IMR-90 (cell line): ENCODE results near the gene SORCS1. TPM values are rescaled to one million over a fixed set of nuclear protein-coding genes. Genes with fewer than 3 reads are reported as not detected.

Experiments
- ATAC-seq: fragments of 200-7000 bp; cut with Tn5 transposase; 2 replicates; pipeline ENCODE4 v1.9.1; 2020; ENCODE audit warnings: low read depth, mild to moderate bottlenecking, moderate library complexity
- BruUV-seq: library from RNA; stranded (reverse); fragments of 400-500 nt; replicated peaks from 2 replicates; lab custom pipeline; 2021; lab: Mats Ljungman, UMichigan
- CTCF ChIA-PET: fragments of 300-600 bp; formaldehyde crosslinking; extraction: SDS; loops from one replicate; lab custom pipeline; 2021; ENCODE audit warnings: antibody characterized with exemption; lab: Yijun Ruan, JAX
- POLR2A ChIA-PET: fragments of 300-600 bp; sonication (Branson Sonifier 250); formaldehyde crosslinking; loops from one replicate; lab custom pipeline; 2022; ENCODE audit warnings: antibody characterized with exemption; ENCODE audit not compliant: unreplicated experiment; lab: Charles Lee
- DNase-seq: peaks from one replicate; pipeline ENCODE4 v3.0.0; 2013
- H2AFZ ChIP-seq: replicated peaks from 2 replicates; pipeline ENCODE3; 2013; ENCODE audit warnings: low read length, mild to moderate bottlenecking; ENCODE audit not compliant: poor library complexity
- H2AK5ac ChIP-seq: 2 replicates; pipeline ENCODE4 v1.6.1; 2013; ENCODE audit warnings: low read depth, low read length, inconsistent platforms
- H2AK9ac ChIP-seq: replicated peaks from 2 replicates; pipeline ENCODE3; 2013; ENCODE audit warnings: mild to moderate bottlenecking, low read depth, low read length, moderate library complexity; ENCODE audit not compliant: poor library complexity
- H2BK120ac ChIP-seq: 2 replicates; pipeline ENCODE4 v1.6.1; 2013; ENCODE audit warnings: low read depth, low read length, inconsistent platforms
- H2BK15ac ChIP-seq: 3 replicates; pipeline ENCODE4 v1.6.1; 2013; ENCODE audit warnings: low read depth, low read length, inconsistent platforms
- H2BK20ac ChIP-seq: 2 replicates; pipeline ENCODE4 v1.6.1; 2013; ENCODE audit warnings: low read depth, mild to moderate bottlenecking, inconsistent platforms, low read length, moderate library complexity
- H2BK5ac ChIP-seq: 2 replicates; pipeline ENCODE4 v1.6.1; 2013; ENCODE audit warnings: mild to moderate bottlenecking, low read depth, low read length, inconsistent platforms; ENCODE audit not compliant: poor library complexity, severe bottlenecking
- H3K14ac ChIP-seq: replicated peaks from 2 replicates; pipeline ENCODE4 v1.6.1; 2013; ENCODE audit warnings: low read depth, low read length, inconsistent platforms
- H3K18ac ChIP-seq: 2 replicates; pipeline ENCODE4 v1.6.1; 2013; ENCODE audit warnings: low read depth, low read length, control low read depth
- H3K23ac ChIP-seq: 2 replicates; pipeline ENCODE4 v1.6.1; 2013; ENCODE audit warnings: low read depth, low read length, inconsistent platforms
- H3K27ac ChIP-seq: 2 replicates; pipeline ENCODE4 v1.5.1; 2013; ENCODE audit warnings: mild to moderate bottlenecking, control low read depth, low read length; ENCODE audit not compliant: insufficient read depth
- H3K27me3 ChIP-seq: 2 replicates; pipeline ENCODE4 v1.6.1; 2013; ENCODE audit warnings: low read length; ENCODE audit not compliant: control insufficient read depth, insufficient read depth
- H3K36me3 ChIP-seq: 2 replicates; pipeline ENCODE4 v1.6.1; 2013; ENCODE audit warnings: low read length, mixed read lengths; ENCODE audit not compliant: control insufficient read depth, insufficient read depth
- H3K4ac ChIP-seq: 2 replicates; pipeline ENCODE4 v1.6.1; 2013; ENCODE audit warnings: low read depth, low read length, inconsistent platforms
- H3K4me1 ChIP-seq: 2 replicates; pipeline ENCODE4 v1.6.1; 2013; ENCODE audit warnings: low read length, mixed read lengths; ENCODE audit not compliant: control insufficient read depth, insufficient read depth
- H3K4me2 ChIP-seq: 2 replicates; pipeline ENCODE4 v1.6.1; 2013; ENCODE audit warnings: low read depth, mild to moderate bottlenecking, control low read depth, low read length, moderate library complexity
- H3K4me3 ChIP-seq: 2 replicates; pipeline ENCODE4 v1.5.1; 2013; ENCODE audit warnings: low read depth, mild to moderate bottlenecking, control low read depth, low read length, moderate library complexity; ENCODE audit not compliant: insufficient read depth
- H3K56ac ChIP-seq: 2 replicates; pipeline ENCODE4 v1.6.1; 2013; ENCODE audit warnings: low read length, inconsistent platforms; ENCODE audit not compliant: insufficient read depth; ENCODE audit errors: extremely low read depth
- H3K79me1 ChIP-seq, 2 experiments: 2 replicates each; pipeline ENCODE4 v1.6.1; 2013; ENCODE audit warnings: low read length in 2 of 2, inconsistent platforms in 1 of 2, low read depth in 1 of 2
- H3K9ac ChIP-seq: 2 replicates; pipeline ENCODE4 v1.6.1; 2013; ENCODE audit warnings: low read depth, low read length, control low read depth
- H3K9me1 ChIP-seq: 2 replicates; pipeline ENCODE4 v1.6.1; 2013; ENCODE audit warnings: low read length, inconsistent platforms; ENCODE audit not compliant: insufficient read depth
- H3K9me3 ChIP-seq: 2 replicates; pipeline ENCODE4 v1.6.1; 2013; ENCODE audit warnings: low read length; ENCODE audit not compliant: control insufficient read depth, insufficient read depth
- H4K20me1 ChIP-seq: 2 replicates; pipeline ENCODE4 v1.6.1; 2013; ENCODE audit warnings: low read length, inconsistent platforms; ENCODE audit not compliant: insufficient read depth
- H4K5ac ChIP-seq: 2 replicates; pipeline ENCODE4 v1.6.1; 2013; ENCODE audit warnings: mild to moderate bottlenecking, low read depth, low read length, control low read depth
- H4K8ac ChIP-seq, 2 experiments: 2 replicates each; pipeline ENCODE4 v1.6.1; 2013; ENCODE audit warnings: low read depth in 2 of 2, low read length in 2 of 2, control low read depth in 1 of 2, inconsistent platforms in 1 of 2
- H4K91ac ChIP-seq: 2 replicates; pipeline ENCODE4 v1.6.1; 2013; ENCODE audit warnings: low read depth, low read length, inconsistent platforms; ENCODE audit not compliant: insufficient read depth
- BHLHE40 ChIP-seq: fragments of 150-350 bp; IDR thresholded peaks from 2 replicates; pipeline ENCODE4 v1.6.1; 2016; ENCODE audit warnings: mild to moderate bottlenecking, low read depth, low read length
- CEBPB ChIP-seq: IDR thresholded peaks from 2 replicates; pipeline ENCODE4 v1.6.1; 2012; ENCODE audit warnings: low read depth, low read length, improper control_type of control experiment
- CHD1 ChIP-seq: IDR thresholded peaks from 2 replicates; pipeline ENCODE4 v1.6.1; 2012; ENCODE audit warnings: low read depth, low read length, improper control_type of control experiment
- FOS ChIP-seq: fragments of 150-350 bp; IDR thresholded peaks from 2 replicates; pipeline ENCODE4 v1.6.1; 2016; ENCODE audit warnings: low read depth, low read length
- MAFK ChIP-seq: IDR thresholded peaks from 2 replicates; pipeline ENCODE4 v1.6.1; 2012; ENCODE audit warnings: low read depth, low read length, improper control_type of control experiment
- MAZ ChIP-seq: IDR thresholded peaks from 2 replicates; pipeline ENCODE4 v1.6.1; 2012; ENCODE audit warnings: low read depth, mild to moderate bottlenecking, low read length, improper control_type of control experiment, moderate library complexity, borderline replicate concordance
- MXI1 ChIP-seq: IDR thresholded peaks from 2 replicates; pipeline ENCODE4 v1.6.1; 2012; ENCODE audit warnings: low read depth, mild to moderate bottlenecking, low read length, moderate library complexity, borderline replicate concordance
- POLR2A ChIP-seq: IDR thresholded peaks from 2 replicates; pipeline ENCODE4 v1.6.1; 2012; ENCODE audit warnings: mild to moderate bottlenecking, low read depth, low read length
- RCOR1 ChIP-seq: IDR thresholded peaks from 2 replicates; pipeline ENCODE4 v1.6.1; 2012; ENCODE audit warnings: mild to moderate bottlenecking, low read length, improper control_type of control experiment; ENCODE audit not compliant: insufficient replicate concordance
- RFX5 ChIP-seq: IDR thresholded peaks from 2 replicates; pipeline ENCODE4 v1.8.0; 2012; ENCODE audit warnings: low read depth, mild to moderate bottlenecking, low read length, moderate library complexity
- SMC3 ChIP-seq: fragments of 150-350 bp; IDR thresholded peaks from 2 replicates; pipeline ENCODE4 v1.6.1; 2016; ENCODE audit warnings: low read depth, mild to moderate bottlenecking, antibody characterized with exemption, low read length, moderate library complexity
- WGBS, 2 experiments: methylation state at CpG; one replicate each; pipeline versions ENCODE4 v1.1.5 to v1.1.7; 2013; ENCODE audit warnings: missing lambda C conversion rate in 2 of 2; ENCODE audit not compliant: insufficient read length in 1 of 2; ENCODE audit errors: extremely low coverage in 2 of 2; 5-methylcytosine and 5-hydroxymethylcytosine counted together
- dilution Hi-C: fragments of 300-500 bp; cut with HindIII; formaldehyde crosslinking; loops from one replicate; pipeline ENCODE4 v1.14.3; 2018; ENCODE audit warnings: low sequenced_read_pairs; ENCODE audit not compliant: unreplicated experiment
- in situ Hi-C: fragments of 300-500 bp; cut with MboI; formaldehyde crosslinking; loops from 3 replicates; pipeline ENCODE4 v1.14.3; 2019; ENCODE audit warnings: low sequenced_read_pairs, inconsistent platforms, mixed read lengths
- intact Hi-C: fragments of 100-400 bp; cut with micrococcal nuclease; formaldehyde crosslinking; loops from 2 replicates; pipeline ENCODE4 v1.10.0; 2022
- polyA plus RNA-seq, 3 experiments: library from polyadenylated mRNA; depleted of rRNA; stranded (reverse); fragments of >200 nt; gene quantifications; 2 replicates each; pipeline ENCODE4 v1.2.3, GENCODE V29; 2012; ENCODE audit warnings: low replicate concordance in 1 of 3
- total RNA-seq: library from RNA; depleted of rRNA; stranded (reverse); fragments of >200 nt; gene quantifications from 2 replicates; pipeline ENCODE4 v1.2.3, GENCODE V29; 2012
- TF ChIP-seq, protein P1 (sequence below): fragments of 150-350 bp; IDR thresholded peaks from 2 replicates; pipeline ENCODE4 v1.6.1; 2016; ENCODE audit warnings: low read depth, mild to moderate bottlenecking, low read length, moderate library complexity, borderline replicate concordance
- TF ChIP-seq, protein P2 (sequence below): conservative IDR thresholded peaks from 2 replicates; pipeline ENCODE4 v1.5.1; 2012; ENCODE audit warnings: mild to moderate bottlenecking, low read depth, low read length, improper control_type of control experiment
- TF ChIP-seq, protein P3 (sequence below): fragments of 150-350 bp; IDR thresholded peaks from 2 replicates; pipeline ENCODE4 v1.6.1; 2017; ENCODE audit warnings: mild to moderate bottlenecking, antibody characterized with exemption, low read length, low read depth

Gene SORCS1
- total and polyA plus RNA-seq, 2 of the 4 experiments (the other 2 are of a cell fraction): under 0.01 TPM; not detected in 1

DNA sequence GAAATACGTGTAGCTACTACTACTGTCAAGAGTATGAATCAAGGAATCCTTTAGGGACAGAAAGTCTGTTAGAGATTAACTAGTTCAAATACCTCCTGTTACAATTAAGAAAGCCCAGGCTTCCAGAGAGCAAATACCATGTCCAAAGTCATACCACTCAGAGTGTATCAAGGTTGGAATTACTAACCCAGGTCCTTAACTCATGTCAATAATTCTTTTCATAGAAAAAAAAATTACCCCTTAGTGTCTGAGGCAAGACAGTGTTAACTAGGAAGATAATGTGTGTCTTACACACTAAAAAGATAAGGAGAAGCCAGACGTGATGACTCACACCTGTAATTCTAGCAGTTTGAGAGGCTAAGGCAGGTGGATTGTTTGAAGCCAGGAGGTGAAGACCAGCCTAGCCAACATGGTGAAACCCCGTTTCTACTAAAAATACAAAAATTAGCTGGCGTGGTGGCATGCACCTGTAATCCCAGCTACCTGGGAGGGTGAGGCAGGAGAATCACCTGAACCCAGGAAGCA lies 423.4 kb downstream of the SORCS1 start:
- Histone ChIP-seq H3K79me1 (no peaks in the 10 kb centered on the region), H4K8ac (no peak overlapping the region), H3K9ac (no peak overlapping the region), H2AK9ac (no peak overlapping the region), H3K4me1 (no peaks in the 10 kb centered on the region), H3K27me3 (no peaks in the 10 kb centered on the region), H2BK20ac (no peak overlapping the region), H3K4ac (no peak overlapping the region), H3K23ac (no peak overlapping the region), H4K5ac (no peak overlapping the region), H4K91ac (no peak overlapping the region), H3K56ac (no peak overlapping the region), H2BK5ac (no peak overlapping the region), H3K9me1 (no peaks in the 10 kb centered on the region), H3K4me2 (no peak overlapping the region), H3K14ac (no peak overlapping the region), H3K27ac (no peak overlapping the region), H2BK120ac (no peak overlapping the region), H3K4me3 (no peak overlapping the region), H3K36me3 (no peaks in the 10 kb centered on the region), H4K20me1 (no peaks in the 10 kb centered on the region), H2BK15ac (no peak overlapping the region), H3K18ac (no peak overlapping the region), H3K9me3 (no peaks in the 10 kb centered on the region; the same call in 1 of the 2 replicates), H2AK5ac (no peak overlapping the region), H2AFZ (no peak overlapping the region)
- no peak for TF ChIP-seq RFX5
- TF ChIP-seq, protein P1, sequence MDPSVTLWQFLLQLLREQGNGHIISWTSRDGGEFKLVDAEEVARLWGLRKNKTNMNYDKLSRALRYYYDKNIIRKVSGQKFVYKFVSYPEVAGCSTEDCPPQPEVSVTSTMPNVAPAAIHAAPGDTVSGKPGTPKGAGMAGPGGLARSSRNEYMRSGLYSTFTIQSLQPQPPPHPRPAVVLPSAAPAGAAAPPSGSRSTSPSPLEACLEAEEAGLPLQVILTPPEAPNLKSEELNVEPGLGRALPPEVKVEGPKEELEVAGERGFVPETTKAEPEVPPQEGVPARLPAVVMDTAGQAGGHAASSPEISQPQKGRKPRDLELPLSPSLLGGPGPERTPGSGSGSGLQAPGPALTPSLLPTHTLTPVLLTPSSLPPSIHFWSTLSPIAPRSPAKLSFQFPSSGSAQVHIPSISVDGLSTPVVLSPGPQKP: no peak
- TF ChIP-seq SMC3: no peak
- TF ChIP-seq POLR2A: no peak
- no peak for TF ChIP-seq RCOR1
- TF ChIP-seq MAFK: no peak
- no peak for TF ChIP-seq MAZ
- TF ChIP-seq, protein P2, sequence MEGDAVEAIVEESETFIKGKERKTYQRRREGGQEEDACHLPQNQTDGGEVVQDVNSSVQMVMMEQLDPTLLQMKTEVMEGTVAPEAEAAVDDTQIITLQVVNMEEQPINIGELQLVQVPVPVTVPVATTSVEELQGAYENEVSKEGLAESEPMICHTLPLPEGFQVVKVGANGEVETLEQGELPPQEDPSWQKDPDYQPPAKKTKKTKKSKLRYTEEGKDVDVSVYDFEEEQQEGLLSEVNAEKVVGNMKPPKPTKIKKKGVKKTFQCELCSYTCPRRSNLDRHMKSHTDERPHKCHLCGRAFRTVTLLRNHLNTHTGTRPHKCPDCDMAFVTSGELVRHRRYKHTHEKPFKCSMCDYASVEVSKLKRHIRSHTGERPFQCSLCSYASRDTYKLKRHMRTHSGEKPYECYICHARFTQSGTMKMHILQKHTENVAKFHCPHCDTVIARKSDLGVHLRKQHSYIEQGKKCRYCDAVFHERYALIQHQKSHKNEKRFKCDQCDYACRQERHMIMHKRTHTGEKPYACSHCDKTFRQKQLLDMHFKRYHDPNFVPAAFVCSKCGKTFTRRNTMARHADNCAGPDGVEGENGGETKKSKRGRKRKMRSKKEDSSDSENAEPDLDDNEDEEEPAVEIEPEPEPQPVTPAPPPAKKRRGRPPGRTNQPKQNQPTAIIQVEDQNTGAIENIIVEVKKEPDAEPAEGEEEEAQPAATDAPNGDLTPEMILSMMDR: no peak
- no peak for TF ChIP-seq CHD1
- TF ChIP-seq, protein P3, sequence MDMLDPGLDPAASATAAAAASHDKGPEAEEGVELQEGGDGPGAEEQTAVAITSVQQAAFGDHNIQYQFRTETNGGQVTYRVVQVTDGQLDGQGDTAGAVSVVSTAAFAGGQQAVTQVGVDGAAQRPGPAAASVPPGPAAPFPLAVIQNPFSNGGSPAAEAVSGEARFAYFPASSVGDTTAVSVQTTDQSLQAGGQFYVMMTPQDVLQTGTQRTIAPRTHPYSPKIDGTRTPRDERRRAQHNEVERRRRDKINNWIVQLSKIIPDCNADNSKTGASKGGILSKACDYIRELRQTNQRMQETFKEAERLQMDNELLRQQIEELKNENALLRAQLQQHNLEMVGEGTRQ: no peak
- no peak for TF ChIP-seq BHLHE40
- no peak for TF ChIP-seq MXI1
- no peak for TF ChIP-seq CEBPB
- no peak for TF ChIP-seq FOS
- in situ Hi-C loops: no loop called here
- intact Hi-C loops: no loop called here
- dilution Hi-C loops: no loop called here
- ATAC-seq (no peak), DNase-seq (no peak)
- ChIA-PET CTCF (no interaction called here), POLR2A (no interaction called here)
- BruUV-seq: no TSS peak
- no CpG with 5 or more reads among the region's 4 CpGs for WGBS, 2 experiments
